ENCODE data around the gene PCSK5.

DNA sequence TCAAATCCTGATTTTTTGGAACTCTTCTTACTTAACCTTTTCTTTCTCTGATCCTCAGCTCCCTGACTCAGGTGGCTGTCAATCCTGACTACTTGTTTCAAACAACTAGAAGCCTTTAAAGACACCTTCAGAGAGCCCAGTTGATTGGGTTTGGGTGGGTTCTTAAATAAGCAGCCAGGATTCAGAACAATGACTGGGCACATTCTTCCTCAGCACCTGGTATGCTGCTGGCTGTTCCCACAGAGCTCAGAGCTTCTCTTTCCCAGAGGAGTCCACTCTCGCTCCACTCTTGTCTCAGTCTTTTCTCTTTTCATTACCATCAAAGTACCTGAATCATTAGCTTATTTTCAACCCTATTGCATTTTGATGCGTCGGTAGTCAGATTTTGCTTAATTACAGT lies 22.5 kb downstream of the PCSK5 start:
- TF ChIP-seq, protein P1, sequence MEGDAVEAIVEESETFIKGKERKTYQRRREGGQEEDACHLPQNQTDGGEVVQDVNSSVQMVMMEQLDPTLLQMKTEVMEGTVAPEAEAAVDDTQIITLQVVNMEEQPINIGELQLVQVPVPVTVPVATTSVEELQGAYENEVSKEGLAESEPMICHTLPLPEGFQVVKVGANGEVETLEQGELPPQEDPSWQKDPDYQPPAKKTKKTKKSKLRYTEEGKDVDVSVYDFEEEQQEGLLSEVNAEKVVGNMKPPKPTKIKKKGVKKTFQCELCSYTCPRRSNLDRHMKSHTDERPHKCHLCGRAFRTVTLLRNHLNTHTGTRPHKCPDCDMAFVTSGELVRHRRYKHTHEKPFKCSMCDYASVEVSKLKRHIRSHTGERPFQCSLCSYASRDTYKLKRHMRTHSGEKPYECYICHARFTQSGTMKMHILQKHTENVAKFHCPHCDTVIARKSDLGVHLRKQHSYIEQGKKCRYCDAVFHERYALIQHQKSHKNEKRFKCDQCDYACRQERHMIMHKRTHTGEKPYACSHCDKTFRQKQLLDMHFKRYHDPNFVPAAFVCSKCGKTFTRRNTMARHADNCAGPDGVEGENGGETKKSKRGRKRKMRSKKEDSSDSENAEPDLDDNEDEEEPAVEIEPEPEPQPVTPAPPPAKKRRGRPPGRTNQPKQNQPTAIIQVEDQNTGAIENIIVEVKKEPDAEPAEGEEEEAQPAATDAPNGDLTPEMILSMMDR (IDR thresholded peaks at IDR 0.05) = no peak
- TF ChIP-seq POLR2A (IDR thresholded peaks at IDR 0.05) = no peak

Measured in adrenal gland (tissue), 5 donors.